Muscle layer of duodenum (tissue), 2 donors: ENCODE results near the gene AGPAT1.
A peak's percentile ranks its signal among the peaks of the same experiment; 100 is the strongest.

Experiments
- H3K27ac ChIP-seq: one replicate; pipeline ENCODE4 v1.7.0; 2013; ENCODE audit warnings: mild to moderate bottlenecking, low read length
- H3K27me3 ChIP-seq: one replicate; pipeline ENCODE4 v1.7.0; 2013; ENCODE audit warnings: low read depth, mild to moderate bottlenecking, control low read depth, low read length
- H3K36me3 ChIP-seq, 2 donors: one replicate each; pipeline ENCODE4 v1.7.0; 2013; ENCODE audit warnings: low read length in 2 of 2, control low read depth in 1 of 2, mild to moderate bottlenecking in 1 of 2; ENCODE audit not compliant: insufficient read depth in 2 of 2, control insufficient read depth in 1 of 2
- H3K4me1 ChIP-seq, 2 donors: one replicate each; pipeline ENCODE4 v1.7.0; 2013; ENCODE audit warnings: low read length in 2 of 2, mild to moderate bottlenecking in 2 of 2, control low read depth in 1 of 2, moderate library complexity in 1 of 2; ENCODE audit not compliant: insufficient read depth in 2 of 2, control insufficient read depth in 1 of 2
- H3K4me3 ChIP-seq, 2 donors: one replicate each; pipeline ENCODE4 v1.7.0; 2013; ENCODE audit warnings: low read length in 2 of 2, low read depth in 1 of 2, mild to moderate bottlenecking in 1 of 2
- H3K9me3 ChIP-seq, 2 donors: one replicate each; pipeline ENCODE4 v1.7.0; 2013; ENCODE audit warnings: low read length in 2 of 2, control low read depth in 1 of 2, mild to moderate bottlenecking in 1 of 2; ENCODE audit not compliant: control insufficient read depth in 1 of 2
- donor health status: healthy.

AGPAT1 gene

GRCh38 chr6:32137454-32137853 lies 38.4 kb downstream of the AGPAT1 start:
- no peaks in the 10 kb centered on the region for H3K27me3 ChIP-seq
- H3K36me3 ChIP-seq: no peaks in the 10 kb centered on the region

GRCh38 chr6:32133786-32134185 lies 42.1 kb downstream of the AGPAT1 start:
- Histone ChIP-seq H3K4me3 (no peak overlapping the region), H3K9me3 (no peaks in the 10 kb centered on the region), H3K4me1 (peaks cover 8 to 11% of the 10 kb centered on the region in 2 donors), H3K27ac (no peak overlapping the region), H3K36me3 (no peaks in the 10 kb centered on the region), H3K27me3 (no peaks in the 10 kb centered on the region)

More at GRCh38 chr6:32137454-32137853, 38.4 kb downstream of the AGPAT1 start:
- Histone ChIP-seq H3K4me3 (no peak overlapping the region), H3K9me3 (no peaks in the 10 kb centered on the region), H3K4me1 (no peaks in the 10 kb centered on the region), H3K27ac (no peak overlapping the region)

- H3K36me3 ChIP-seq: no peaks in the 10 kb centered on the region
- H3K27me3 ChIP-seq: no peaks in the 10 kb centered on the region
- no peaks in the 10 kb centered on the region for H3K9me3 ChIP-seq
- H3K27ac ChIP-seq: no peak overlapping the region
- no peak overlapping the region for H3K4me3 ChIP-seq
- H3K4me1 ChIP-seq: peaks cover 16 to 22% of the 10 kb centered on the region in 2 donors
Observed at GRCh38 chr6:32132110-32132509, 43.8 kb downstream of the AGPAT1 start.

- Histone ChIP-seq H3K27me3 (no peaks in the 10 kb centered on the region), H3K4me3 (no peak overlapping the region), H3K27ac (no peak overlapping the region), H3K9me3 (no peaks in the 10 kb centered on the region), H3K36me3 (peaks cover 0 to 5% of the 10 kb centered on the region in 2 donors), H3K4me1 (peaks cover 21 to 28% of the 10 kb centered on the region in 2 donors)
Observed at GRCh38 chr6:32131439-32131948, 44.4 kb downstream of the AGPAT1 start.

GRCh38 chr6:32129297-32130088 lies 46.4 kb downstream of the AGPAT1 start:
- H3K27ac ChIP-seq: peak overlapping the region; percentile 94
- H3K4me1 ChIP-seq: peaks cover 21 to 35% of the 10 kb centered on the region in 2 donors
- H3K4me3 ChIP-seq: peak overlapping the region; percentile 84 to 97
- H3K36me3 ChIP-seq: peaks cover 6 to 19% of the 10 kb centered on the region in 2 donors
- no peaks in the 10 kb centered on the region for H3K9me3 ChIP-seq
- H3K27me3 ChIP-seq: no peaks in the 10 kb centered on the region

GRCh38 chr6:32128751-32129296 lies 47.1 kb downstream of the AGPAT1 start:
- Histone ChIP-seq H3K27ac (peak overlapping the region; percentile 94), H3K27me3 (no peaks in the 10 kb centered on the region), H3K4me1 (peaks cover 21 to 35% of the 10 kb centered on the region in 2 donors), H3K36me3 (peaks cover 6 to 24% of the 10 kb centered on the region in 2 donors), H3K4me3 (peak overlapping the region; percentile 97 to 99), H3K9me3 (no peaks in the 10 kb centered on the region)

- H3K36me3 ChIP-seq: peaks cover 13 to 31% of the 10 kb centered on the region in 2 donors
- H3K9me3 ChIP-seq: no peaks in the 10 kb centered on the region
- H3K27me3 ChIP-seq: no peaks in the 10 kb centered on the region
- peak within 1 kb of the TSS; percentile 97 to 99 for H3K4me3 ChIP-seq
- peak within 1 kb of the TSS; percentile 94 for H3K27ac ChIP-seq
- peaks cover 21 to 35% of the 10 kb centered on the region in 2 donors for H3K4me1 ChIP-seq
Observed at GRCh38 chr6:32127717-32128592, 47.9 kb downstream of the AGPAT1 start, which contains the start of gene ATF6B. Gene ATF6B, minus strand, starts transcription at chr6:32128246. Its CDS starts 39 bp downstream, at chr6:32128207.

GRCh38 chr6:32127409-32127716 lies 48.5 kb downstream of the AGPAT1 start:
- peaks cover 13 to 32% of the 10 kb centered on the region in 2 donors for H3K36me3 ChIP-seq
- peaks cover 21 to 35% of the 10 kb centered on the region in 2 donors for H3K4me1 ChIP-seq
- peak overlapping the region; percentile 90 for H3K27ac ChIP-seq
- H3K4me3 ChIP-seq: peak overlapping the region; percentile 97 to 99
- no peaks in the 10 kb centered on the region for H3K9me3 ChIP-seq
- H3K27me3 ChIP-seq: no peaks in the 10 kb centered on the region

GRCh38 chr6:32126880-32127279 lies 49.0 kb downstream of the AGPAT1 start:
- Histone ChIP-seq H3K4me1 (peaks cover 21 to 35% of the 10 kb centered on the region in 2 donors), H3K27me3 (no peaks in the 10 kb centered on the region), H3K9me3 (no peaks in the 10 kb centered on the region), H3K27ac (peak overlapping the region; percentile 90), H3K36me3 (peaks cover 17 to 37% of the 10 kb centered on the region in 2 donors), H3K4me3 (peak overlapping the region; percentile 97 to 99)

GRCh38 chr6:32123681-32124080 lies 52.2 kb downstream of the AGPAT1 start:
- Histone ChIP-seq H3K9me3 (no peaks in the 10 kb centered on the region), H3K27ac (no peak overlapping the region), H3K27me3 (no peaks in the 10 kb centered on the region), H3K4me1 (peaks cover 12 to 30% of the 10 kb centered on the region in 2 donors), H3K36me3 (peaks cover 33 to 57% of the 10 kb centered on the region in 2 donors), H3K4me3 (no peak overlapping the region)
